IMR-90 (cell line): ENCODE measurements around the gene TACC3. TPM values are rescaled to one million over a fixed set of nuclear protein-coding genes. Genes with fewer than 3 reads are reported as not detected.

Experiments
- ATAC-seq: fragments of 200-7000 bp; cut with Tn5 transposase; 2 replicates; pipeline ENCODE4 v1.9.1; 2020; ENCODE audit warnings: low read depth, mild to moderate bottlenecking, moderate library complexity
- BruUV-seq: library from RNA; stranded (reverse); fragments of 400-500 nt; replicated peaks from 2 replicates; lab custom pipeline; 2021; lab: Mats Ljungman, UMichigan
- CTCF ChIA-PET: fragments of 300-600 bp; formaldehyde crosslinking; extraction: SDS; loops from one replicate; lab custom pipeline; 2021; ENCODE audit warnings: antibody characterized with exemption; lab: Yijun Ruan, JAX
- POLR2A ChIA-PET: fragments of 300-600 bp; sonication (Branson Sonifier 250); formaldehyde crosslinking; loops from one replicate; lab custom pipeline; 2022; ENCODE audit warnings: antibody characterized with exemption; ENCODE audit not compliant: unreplicated experiment; lab: Charles Lee
- DNase-seq: peaks from one replicate; pipeline ENCODE4 v3.0.0; 2013
- H2AFZ ChIP-seq: replicated peaks from 2 replicates; pipeline ENCODE3; 2013; ENCODE audit warnings: low read length, mild to moderate bottlenecking; ENCODE audit not compliant: poor library complexity
- H2AK5ac ChIP-seq: 2 replicates; pipeline ENCODE4 v1.6.1; 2013; ENCODE audit warnings: low read depth, low read length, inconsistent platforms
- H2AK9ac ChIP-seq: replicated peaks from 2 replicates; pipeline ENCODE3; 2013; ENCODE audit warnings: mild to moderate bottlenecking, low read depth, low read length, moderate library complexity; ENCODE audit not compliant: poor library complexity
- H2BK120ac ChIP-seq: 2 replicates; pipeline ENCODE4 v1.6.1; 2013; ENCODE audit warnings: low read depth, low read length, inconsistent platforms
- H2BK15ac ChIP-seq: 3 replicates; pipeline ENCODE4 v1.6.1; 2013; ENCODE audit warnings: low read depth, low read length, inconsistent platforms
- H2BK20ac ChIP-seq: 2 replicates; pipeline ENCODE4 v1.6.1; 2013; ENCODE audit warnings: low read depth, mild to moderate bottlenecking, inconsistent platforms, low read length, moderate library complexity
- H2BK5ac ChIP-seq: 2 replicates; pipeline ENCODE4 v1.6.1; 2013; ENCODE audit warnings: mild to moderate bottlenecking, low read depth, low read length, inconsistent platforms; ENCODE audit not compliant: poor library complexity, severe bottlenecking
- H3K14ac ChIP-seq: replicated peaks from 2 replicates; pipeline ENCODE4 v1.6.1; 2013; ENCODE audit warnings: low read depth, low read length, inconsistent platforms
- H3K18ac ChIP-seq: 2 replicates; pipeline ENCODE4 v1.6.1; 2013; ENCODE audit warnings: low read depth, low read length, control low read depth
- H3K23ac ChIP-seq: 2 replicates; pipeline ENCODE4 v1.6.1; 2013; ENCODE audit warnings: low read depth, low read length, inconsistent platforms
- H3K27ac ChIP-seq: 2 replicates; pipeline ENCODE4 v1.5.1; 2013; ENCODE audit warnings: mild to moderate bottlenecking, control low read depth, low read length; ENCODE audit not compliant: insufficient read depth
- H3K27me3 ChIP-seq: 2 replicates; pipeline ENCODE4 v1.6.1; 2013; ENCODE audit warnings: low read length; ENCODE audit not compliant: control insufficient read depth, insufficient read depth
- H3K36me3 ChIP-seq: 2 replicates; pipeline ENCODE4 v1.6.1; 2013; ENCODE audit warnings: low read length, mixed read lengths; ENCODE audit not compliant: control insufficient read depth, insufficient read depth
- H3K4ac ChIP-seq: 2 replicates; pipeline ENCODE4 v1.6.1; 2013; ENCODE audit warnings: low read depth, low read length, inconsistent platforms
- H3K4me1 ChIP-seq: 2 replicates; pipeline ENCODE4 v1.6.1; 2013; ENCODE audit warnings: low read length, mixed read lengths; ENCODE audit not compliant: control insufficient read depth, insufficient read depth
- H3K4me2 ChIP-seq: 2 replicates; pipeline ENCODE4 v1.6.1; 2013; ENCODE audit warnings: low read depth, mild to moderate bottlenecking, control low read depth, low read length, moderate library complexity
- H3K4me3 ChIP-seq: 2 replicates; pipeline ENCODE4 v1.5.1; 2013; ENCODE audit warnings: low read depth, mild to moderate bottlenecking, control low read depth, low read length, moderate library complexity; ENCODE audit not compliant: insufficient read depth
- H3K56ac ChIP-seq: 2 replicates; pipeline ENCODE4 v1.6.1; 2013; ENCODE audit warnings: low read length, inconsistent platforms; ENCODE audit not compliant: insufficient read depth; ENCODE audit errors: extremely low read depth
- H3K79me1 ChIP-seq, 2 experiments: 2 replicates each; pipeline ENCODE4 v1.6.1; 2013; ENCODE audit warnings: low read length in 2 of 2, inconsistent platforms in 1 of 2, low read depth in 1 of 2
- H3K9ac ChIP-seq: 2 replicates; pipeline ENCODE4 v1.6.1; 2013; ENCODE audit warnings: low read depth, low read length, control low read depth
- H3K9me1 ChIP-seq: 2 replicates; pipeline ENCODE4 v1.6.1; 2013; ENCODE audit warnings: low read length, inconsistent platforms; ENCODE audit not compliant: insufficient read depth
- H3K9me3 ChIP-seq: 2 replicates; pipeline ENCODE4 v1.6.1; 2013; ENCODE audit warnings: low read length; ENCODE audit not compliant: control insufficient read depth, insufficient read depth
- H4K20me1 ChIP-seq: 2 replicates; pipeline ENCODE4 v1.6.1; 2013; ENCODE audit warnings: low read length, inconsistent platforms; ENCODE audit not compliant: insufficient read depth
- H4K5ac ChIP-seq: 2 replicates; pipeline ENCODE4 v1.6.1; 2013; ENCODE audit warnings: mild to moderate bottlenecking, low read depth, low read length, control low read depth
- H4K8ac ChIP-seq, 2 experiments: 2 replicates each; pipeline ENCODE4 v1.6.1; 2013; ENCODE audit warnings: low read depth in 2 of 2, low read length in 2 of 2, control low read depth in 1 of 2, inconsistent platforms in 1 of 2
- H4K91ac ChIP-seq: 2 replicates; pipeline ENCODE4 v1.6.1; 2013; ENCODE audit warnings: low read depth, low read length, inconsistent platforms; ENCODE audit not compliant: insufficient read depth
- BHLHE40 ChIP-seq: fragments of 150-350 bp; IDR thresholded peaks from 2 replicates; pipeline ENCODE4 v1.6.1; 2016; ENCODE audit warnings: mild to moderate bottlenecking, low read depth, low read length
- CEBPB ChIP-seq: IDR thresholded peaks from 2 replicates; pipeline ENCODE4 v1.6.1; 2012; ENCODE audit warnings: low read depth, low read length, improper control_type of control experiment
- CHD1 ChIP-seq: IDR thresholded peaks from 2 replicates; pipeline ENCODE4 v1.6.1; 2012; ENCODE audit warnings: low read depth, low read length, improper control_type of control experiment
- FOS ChIP-seq: fragments of 150-350 bp; IDR thresholded peaks from 2 replicates; pipeline ENCODE4 v1.6.1; 2016; ENCODE audit warnings: low read depth, low read length
- MAFK ChIP-seq: IDR thresholded peaks from 2 replicates; pipeline ENCODE4 v1.6.1; 2012; ENCODE audit warnings: low read depth, low read length, improper control_type of control experiment
- MAZ ChIP-seq: IDR thresholded peaks from 2 replicates; pipeline ENCODE4 v1.6.1; 2012; ENCODE audit warnings: low read depth, mild to moderate bottlenecking, low read length, improper control_type of control experiment, moderate library complexity, borderline replicate concordance
- MXI1 ChIP-seq: IDR thresholded peaks from 2 replicates; pipeline ENCODE4 v1.6.1; 2012; ENCODE audit warnings: low read depth, mild to moderate bottlenecking, low read length, moderate library complexity, borderline replicate concordance
- NFE2L2 ChIP-seq: fragments of 150-350 bp; IDR thresholded peaks from 2 replicates; pipeline ENCODE4 v1.6.1; 2016; ENCODE audit warnings: low read depth, mild to moderate bottlenecking, low read length
- POLR2A ChIP-seq: IDR thresholded peaks from 2 replicates; pipeline ENCODE4 v1.6.1; 2012; ENCODE audit warnings: mild to moderate bottlenecking, low read depth, low read length
- RAD21 ChIP-seq: IDR thresholded peaks from 2 replicates; pipeline ENCODE4 v1.6.1; 2012; ENCODE audit warnings: low read length, improper control_type of control experiment
- RCOR1 ChIP-seq: IDR thresholded peaks from 2 replicates; pipeline ENCODE4 v1.6.1; 2012; ENCODE audit warnings: mild to moderate bottlenecking, low read length, improper control_type of control experiment; ENCODE audit not compliant: insufficient replicate concordance
- SMC3 ChIP-seq: fragments of 150-350 bp; IDR thresholded peaks from 2 replicates; pipeline ENCODE4 v1.6.1; 2016; ENCODE audit warnings: low read depth, mild to moderate bottlenecking, antibody characterized with exemption, low read length, moderate library complexity
- WGBS, 2 experiments: methylation state at CpG; one replicate each; pipeline versions ENCODE4 v1.1.5 to v1.1.7; 2013; ENCODE audit warnings: missing lambda C conversion rate in 2 of 2; ENCODE audit not compliant: insufficient read length in 1 of 2; ENCODE audit errors: extremely low coverage in 2 of 2; 5-methylcytosine and 5-hydroxymethylcytosine counted together
- dilution Hi-C: fragments of 300-500 bp; cut with HindIII; formaldehyde crosslinking; loops from one replicate; pipeline ENCODE4 v1.14.3; 2018; ENCODE audit warnings: low sequenced_read_pairs; ENCODE audit not compliant: unreplicated experiment
- in situ Hi-C: fragments of 300-500 bp; cut with MboI; formaldehyde crosslinking; loops from 3 replicates; pipeline ENCODE4 v1.14.3; 2019; ENCODE audit warnings: low sequenced_read_pairs, inconsistent platforms, mixed read lengths
- intact Hi-C: fragments of 100-400 bp; cut with micrococcal nuclease; formaldehyde crosslinking; loops from 2 replicates; pipeline ENCODE4 v1.10.0; 2022
- polyA plus RNA-seq, 3 experiments: library from polyadenylated mRNA; depleted of rRNA; stranded (reverse); fragments of >200 nt; gene quantifications; 2 replicates each; pipeline ENCODE4 v1.2.3, GENCODE V29; 2012; ENCODE audit warnings: low replicate concordance in 1 of 3
- total RNA-seq: library from RNA; depleted of rRNA; stranded (reverse); fragments of >200 nt; gene quantifications from 2 replicates; pipeline ENCODE4 v1.2.3, GENCODE V29; 2012
- TF ChIP-seq, protein P1 (sequence below): conservative IDR thresholded peaks from 2 replicates; pipeline ENCODE4 v1.5.1; 2012; ENCODE audit warnings: mild to moderate bottlenecking, low read depth, low read length, improper control_type of control experiment
- TF ChIP-seq, protein P2 (sequence below): fragments of 150-350 bp; IDR thresholded peaks from 2 replicates; pipeline ENCODE4 v1.6.1; 2017; ENCODE audit warnings: mild to moderate bottlenecking, antibody characterized with exemption, low read length, low read depth

TACC3 gene
- total and polyA plus RNA-seq, 2 of the 4 experiments (the other 2 are of a cell fraction): 15.1 to 49.7 TPM

DNA sequence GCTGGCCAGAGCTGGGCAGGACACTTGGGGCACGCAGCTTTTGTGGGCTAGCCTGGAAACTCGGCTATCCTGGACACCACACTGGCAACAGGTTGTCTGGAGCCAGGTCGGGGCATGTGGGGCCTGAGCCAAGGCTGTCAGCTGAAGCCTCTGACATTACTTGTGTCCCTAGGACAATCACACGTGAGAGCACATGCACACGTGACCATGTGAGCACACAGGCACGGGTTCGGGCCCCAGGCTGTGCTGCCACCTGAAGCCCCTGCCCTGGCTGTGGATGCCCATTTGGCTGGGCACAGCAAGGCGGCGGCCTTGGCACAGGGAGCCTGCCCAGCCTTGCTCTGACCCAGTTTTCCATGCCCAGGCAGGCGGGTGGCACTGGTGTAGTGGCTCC, 63.1 kb downstream of the TACC3 start:
- Histone ChIP-seq H4K5ac (no peak overlapping the region), H3K36me3 (no peaks in the 10 kb centered on the region), H3K9me1 (no peaks in the 10 kb centered on the region), H2AK9ac (no peak overlapping the region), H3K4ac (no peak overlapping the region), H2BK15ac (no peak overlapping the region), H3K14ac (no peak overlapping the region), H3K23ac (no peak overlapping the region), H3K18ac (no peak overlapping the region), H3K27ac (no peak overlapping the region), H2BK20ac (no peak overlapping the region), H4K91ac (no peak overlapping the region), H3K4me2 (no peak overlapping the region), H3K4me1 (no peaks in the 10 kb centered on the region; the same call in 1 of the 2 replicates), H2BK5ac (no peak overlapping the region), H4K20me1 (no peaks in the 10 kb centered on the region; the same call in 1 of the 2 replicates), H3K4me3 (no peak overlapping the region), H4K8ac (no peak overlapping the region), H3K56ac (no peak overlapping the region), H3K9ac (no peak overlapping the region), H2AK5ac (no peak overlapping the region), H3K27me3 (peaks cover 13% of the 10 kb centered on the region; the same call in 1 of the 2 replicates), H3K79me1 (no peaks in the 10 kb centered on the region), H3K9me3 (no peaks in the 10 kb centered on the region), H2AFZ (no peak overlapping the region), H2BK120ac (no peak overlapping the region)
- TF ChIP-seq POLR2A (no peak), CEBPB (no peak), MAZ (no peak), RAD21 (no peak), MAFK (no peak), CHD1 (no peak), FOS (no peak), SMC3 (no peak), RCOR1 (no peak), MXI1 (no peak), NFE2L2 (no peak), BHLHE40 (no peak)
- TF ChIP-seq, protein P1, sequence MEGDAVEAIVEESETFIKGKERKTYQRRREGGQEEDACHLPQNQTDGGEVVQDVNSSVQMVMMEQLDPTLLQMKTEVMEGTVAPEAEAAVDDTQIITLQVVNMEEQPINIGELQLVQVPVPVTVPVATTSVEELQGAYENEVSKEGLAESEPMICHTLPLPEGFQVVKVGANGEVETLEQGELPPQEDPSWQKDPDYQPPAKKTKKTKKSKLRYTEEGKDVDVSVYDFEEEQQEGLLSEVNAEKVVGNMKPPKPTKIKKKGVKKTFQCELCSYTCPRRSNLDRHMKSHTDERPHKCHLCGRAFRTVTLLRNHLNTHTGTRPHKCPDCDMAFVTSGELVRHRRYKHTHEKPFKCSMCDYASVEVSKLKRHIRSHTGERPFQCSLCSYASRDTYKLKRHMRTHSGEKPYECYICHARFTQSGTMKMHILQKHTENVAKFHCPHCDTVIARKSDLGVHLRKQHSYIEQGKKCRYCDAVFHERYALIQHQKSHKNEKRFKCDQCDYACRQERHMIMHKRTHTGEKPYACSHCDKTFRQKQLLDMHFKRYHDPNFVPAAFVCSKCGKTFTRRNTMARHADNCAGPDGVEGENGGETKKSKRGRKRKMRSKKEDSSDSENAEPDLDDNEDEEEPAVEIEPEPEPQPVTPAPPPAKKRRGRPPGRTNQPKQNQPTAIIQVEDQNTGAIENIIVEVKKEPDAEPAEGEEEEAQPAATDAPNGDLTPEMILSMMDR: no peak
- TF ChIP-seq, protein P2, sequence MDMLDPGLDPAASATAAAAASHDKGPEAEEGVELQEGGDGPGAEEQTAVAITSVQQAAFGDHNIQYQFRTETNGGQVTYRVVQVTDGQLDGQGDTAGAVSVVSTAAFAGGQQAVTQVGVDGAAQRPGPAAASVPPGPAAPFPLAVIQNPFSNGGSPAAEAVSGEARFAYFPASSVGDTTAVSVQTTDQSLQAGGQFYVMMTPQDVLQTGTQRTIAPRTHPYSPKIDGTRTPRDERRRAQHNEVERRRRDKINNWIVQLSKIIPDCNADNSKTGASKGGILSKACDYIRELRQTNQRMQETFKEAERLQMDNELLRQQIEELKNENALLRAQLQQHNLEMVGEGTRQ: no peak
- in situ Hi-C loops (no loop called here), intact Hi-C loops (no loop called here), dilution Hi-C loops (no loop called here)
- ChIA-PET POLR2A (no interaction called here), CTCF (no interaction called here)
- DNase-seq (no peak), ATAC-seq (no peak)
- 59% methylated on average over 9 of the region's 10 CpGs; no CpG with 5 or more reads in 1 of the 2 experiments for WGBS, 2 experiments
- no TSS peak for BruUV-seq
